A673 (cell line): ENCODE measurements around the gene PPM1N.

ENCODE experiments used
- EZH2 ChIP-seq: fragments of 200-600 bp; sonication (generic); IDR thresholded peaks from 2 replicates; pipeline ENCODE4 v1.6.1; 2017; ENCODE audit warnings: borderline replicate concordance, low read depth, mild to moderate bottlenecking, mixed read lengths, antibody characterized with exemption, low read length; ENCODE audit not compliant: poor library complexity, severe bottlenecking
- TF ChIP-seq, protein P1 (sequence below): fragments of 300-800, 200-600 bp; sonication (generic); conservative IDR thresholded peaks from 2 replicates; pipeline ENCODE4 v1.5.1; 2017; ENCODE audit warnings: low read depth, mild to moderate bottlenecking, antibody characterized with exemption, low read length, moderate library complexity, mixed read lengths

DNA sequence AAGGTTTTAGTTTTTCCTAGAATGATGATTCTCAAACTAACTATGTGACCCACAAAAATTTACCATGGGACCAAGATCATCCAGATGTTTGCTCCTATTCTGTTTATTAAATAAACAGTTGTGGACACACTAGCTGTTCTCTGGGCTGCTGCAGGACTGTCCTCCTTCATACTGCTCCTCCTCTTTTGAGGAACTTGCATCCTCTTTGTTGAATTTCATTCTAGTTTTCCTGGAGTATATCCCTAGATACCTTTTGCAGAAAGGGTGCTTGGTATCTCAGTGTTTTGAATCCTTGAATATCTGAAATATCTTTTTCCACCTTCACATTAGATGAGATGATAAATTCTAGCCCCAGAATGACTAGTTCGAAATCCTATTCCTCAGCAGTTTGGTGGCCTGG is 33.1 kb downstream of the PPM1N start:
- no peak for TF ChIP-seq EZH2
- TF ChIP-seq, protein P1, sequence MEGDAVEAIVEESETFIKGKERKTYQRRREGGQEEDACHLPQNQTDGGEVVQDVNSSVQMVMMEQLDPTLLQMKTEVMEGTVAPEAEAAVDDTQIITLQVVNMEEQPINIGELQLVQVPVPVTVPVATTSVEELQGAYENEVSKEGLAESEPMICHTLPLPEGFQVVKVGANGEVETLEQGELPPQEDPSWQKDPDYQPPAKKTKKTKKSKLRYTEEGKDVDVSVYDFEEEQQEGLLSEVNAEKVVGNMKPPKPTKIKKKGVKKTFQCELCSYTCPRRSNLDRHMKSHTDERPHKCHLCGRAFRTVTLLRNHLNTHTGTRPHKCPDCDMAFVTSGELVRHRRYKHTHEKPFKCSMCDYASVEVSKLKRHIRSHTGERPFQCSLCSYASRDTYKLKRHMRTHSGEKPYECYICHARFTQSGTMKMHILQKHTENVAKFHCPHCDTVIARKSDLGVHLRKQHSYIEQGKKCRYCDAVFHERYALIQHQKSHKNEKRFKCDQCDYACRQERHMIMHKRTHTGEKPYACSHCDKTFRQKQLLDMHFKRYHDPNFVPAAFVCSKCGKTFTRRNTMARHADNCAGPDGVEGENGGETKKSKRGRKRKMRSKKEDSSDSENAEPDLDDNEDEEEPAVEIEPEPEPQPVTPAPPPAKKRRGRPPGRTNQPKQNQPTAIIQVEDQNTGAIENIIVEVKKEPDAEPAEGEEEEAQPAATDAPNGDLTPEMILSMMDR, result no peak
